ENCODE results near the gene CDH8. TPM values are rescaled to one million over a fixed set of nuclear protein-coding genes. Genes with fewer than 3 reads are reported as not detected.

CDH8 gene
- total RNA-seq, 1 donor from 2014 or later, result not detected

- H3K27ac ChIP-seq, result peak overlapping the region in 1 of 2 donors; percentile 14
Measured at GRCh38 chr16:61770301-61770700, 265.9 kb downstream of the CDH8 start.

DNA sequence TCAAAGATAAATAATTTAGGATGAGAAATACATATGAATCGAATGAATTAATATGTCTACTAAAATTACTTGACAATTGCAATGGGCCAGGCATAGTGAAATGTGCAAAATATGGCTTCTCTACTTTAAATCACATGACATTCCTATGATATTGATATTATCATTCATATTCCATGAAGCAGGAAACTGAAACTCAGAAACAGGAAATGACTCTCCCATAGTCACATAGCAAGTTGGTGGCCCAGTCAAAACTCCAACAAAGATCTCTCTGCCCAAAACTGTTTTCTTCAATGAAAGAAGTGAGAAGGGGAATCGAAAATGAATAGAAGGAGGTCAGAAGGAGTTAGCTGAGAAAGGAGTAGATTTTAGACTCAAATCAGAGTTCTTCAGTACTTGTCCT is 272.2 kb downstream of the CDH8 start:
- H3K4me1 ChIP-seq, result no peaks in the 10 kb centered on the region
- intact Hi-C loops (cut with DNase I), result no loop called here
- DNase-seq (ENCODE audit: low spot score in 2 of 2), result no peak
- H3K27ac ChIP-seq, result no peak overlapping the region
- no peaks in the 10 kb centered on the region for H3K36me3 ChIP-seq
- no peaks in the 10 kb centered on the region for H3K27me3 ChIP-seq
- TF ChIP-seq, protein P1, sequence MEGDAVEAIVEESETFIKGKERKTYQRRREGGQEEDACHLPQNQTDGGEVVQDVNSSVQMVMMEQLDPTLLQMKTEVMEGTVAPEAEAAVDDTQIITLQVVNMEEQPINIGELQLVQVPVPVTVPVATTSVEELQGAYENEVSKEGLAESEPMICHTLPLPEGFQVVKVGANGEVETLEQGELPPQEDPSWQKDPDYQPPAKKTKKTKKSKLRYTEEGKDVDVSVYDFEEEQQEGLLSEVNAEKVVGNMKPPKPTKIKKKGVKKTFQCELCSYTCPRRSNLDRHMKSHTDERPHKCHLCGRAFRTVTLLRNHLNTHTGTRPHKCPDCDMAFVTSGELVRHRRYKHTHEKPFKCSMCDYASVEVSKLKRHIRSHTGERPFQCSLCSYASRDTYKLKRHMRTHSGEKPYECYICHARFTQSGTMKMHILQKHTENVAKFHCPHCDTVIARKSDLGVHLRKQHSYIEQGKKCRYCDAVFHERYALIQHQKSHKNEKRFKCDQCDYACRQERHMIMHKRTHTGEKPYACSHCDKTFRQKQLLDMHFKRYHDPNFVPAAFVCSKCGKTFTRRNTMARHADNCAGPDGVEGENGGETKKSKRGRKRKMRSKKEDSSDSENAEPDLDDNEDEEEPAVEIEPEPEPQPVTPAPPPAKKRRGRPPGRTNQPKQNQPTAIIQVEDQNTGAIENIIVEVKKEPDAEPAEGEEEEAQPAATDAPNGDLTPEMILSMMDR (IDR thresholded peaks at IDR 0.05), result no peak
- H3K4me3 ChIP-seq, result no peak overlapping the region
- H3K9me3 ChIP-seq, result no peaks in the 10 kb centered on the region

More at GRCh38 chr16:61770301-61770700, 265.9 kb downstream of the CDH8 start:
- no peak for DNase-seq (ENCODE audit: low spot score in 2 of 2)
- intact Hi-C loops (cut with DNase I), result no loop called here
- no peaks in the 10 kb centered on the region for H3K9me3 ChIP-seq
- H3K36me3 ChIP-seq, result no peaks in the 10 kb centered on the region
- TF ChIP-seq, protein P1 (IDR thresholded peaks at IDR 0.05), result no peak
- H3K27me3 ChIP-seq, result no peaks in the 10 kb centered on the region
- H3K4me3 ChIP-seq, result no peak overlapping the region
- no peaks in the 10 kb centered on the region for H3K4me1 ChIP-seq

DNA sequence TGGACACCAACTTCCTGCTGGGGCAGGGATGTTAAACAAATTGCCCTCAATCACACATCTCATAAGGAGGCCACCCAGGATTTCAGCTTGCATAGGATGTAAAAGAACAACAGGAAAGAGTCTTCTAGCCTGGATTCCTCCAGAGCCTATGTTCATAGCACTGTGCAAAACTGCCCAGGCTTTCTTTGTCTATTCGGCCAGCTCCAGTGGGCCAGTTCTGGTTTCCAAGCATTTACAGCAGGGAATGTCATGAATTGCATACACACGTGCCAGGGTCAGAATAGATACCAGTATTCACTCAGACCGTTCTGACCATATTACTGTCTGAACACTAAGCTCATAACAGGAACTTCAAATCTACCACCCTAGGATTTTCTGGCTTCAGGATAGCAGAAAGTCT is 273.2 kb downstream of the CDH8 start:
- TF ChIP-seq, protein P1 (IDR thresholded peaks at IDR 0.05), result no peak
- no peaks in the 10 kb centered on the region for H3K27me3 ChIP-seq
- intact Hi-C loops (cut with DNase I), result no loop called here
- no peaks in the 10 kb centered on the region for H3K4me1 ChIP-seq
- no peak overlapping the region for H3K4me3 ChIP-seq
- H3K9me3 ChIP-seq, result no peaks in the 10 kb centered on the region
- no peaks in the 10 kb centered on the region for H3K36me3 ChIP-seq
- H3K27ac ChIP-seq, result no peak overlapping the region
- DNase-seq (ENCODE audit: low spot score in 2 of 2), result no peak

- Histone ChIP-seq H3K4me1 (no peaks in the 10 kb centered on the region), H3K9me3 (no peaks in the 10 kb centered on the region), H3K27ac (no peak overlapping the region), H3K4me3 (no peak overlapping the region), H3K36me3 (no peaks in the 10 kb centered on the region), H3K27me3 (no peaks in the 10 kb centered on the region)
- intact Hi-C loops (cut with DNase I), result no loop called here
- DNase-seq (ENCODE audit: low spot score in 2 of 2), result no peak
- TF ChIP-seq, protein P1 (IDR thresholded peaks at IDR 0.05), result no peak
Measured at GRCh38 chr16:61730997-61731396, 305.2 kb downstream of the CDH8 start.

GRCh38 chr16:61726701-61727100 is 309.5 kb downstream of the CDH8 start:
- H3K4me3 ChIP-seq, result no peak overlapping the region
- intact Hi-C loops (cut with DNase I), result no loop called here
- TF ChIP-seq, protein P1 (IDR thresholded peaks at IDR 0.05), result no peak

GRCh38 chr16:61726125-61726524 is 310.1 kb downstream of the CDH8 start:
- no peaks in the 10 kb centered on the region for H3K36me3 ChIP-seq
- no peak overlapping the region for H3K4me3 ChIP-seq
- TF ChIP-seq, protein P1 (IDR thresholded peaks at IDR 0.05), result no peak
- H3K27me3 ChIP-seq, result no peaks in the 10 kb centered on the region
- DNase-seq (ENCODE audit: low spot score in 2 of 2), result no peak
- no peaks in the 10 kb centered on the region for H3K4me1 ChIP-seq
- H3K27ac ChIP-seq, result no peak overlapping the region
- intact Hi-C loops (cut with DNase I), result no loop called here
- H3K9me3 ChIP-seq, result no peaks in the 10 kb centered on the region

More at GRCh38 chr16:61726701-61727100, 309.5 kb downstream of the CDH8 start:
- DNase-seq (ENCODE audit: low spot score in 2 of 2), result no peak
- Histone ChIP-seq H3K4me1 (no peaks in the 10 kb centered on the region), H3K27ac (no peak overlapping the region), H3K27me3 (no peaks in the 10 kb centered on the region), H3K36me3 (no peaks in the 10 kb centered on the region), H3K9me3 (no peaks in the 10 kb centered on the region)

Measured in ascending aorta (tissue), 2 donors.